MM.1S (cell line): ENCODE results near the gene TTPAL.

Experiments used
- DNase-seq: peaks from one replicate; pipeline ENCODE4 v3.0.0-alpha.2; 2015
- H2AFZ ChIP-seq: fragments of 300-600 bp; sonication (generic); 2 replicates; pipeline ENCODE4 v1.6.0; 2016; ENCODE audit warnings: antibody characterized with exemption, low read length
- H3F3A ChIP-seq: fragments of 300-600 bp; sonication (generic); 2 replicates; pipeline ENCODE4 v1.6.1; 2016; ENCODE audit warnings: mild to moderate bottlenecking, antibody characterized with exemption, low read length, moderate library complexity, mixed read lengths; ENCODE audit not compliant: insufficient read depth
- H3K27ac ChIP-seq: fragments of 300-600 bp; sonication (generic); 2 replicates; pipeline ENCODE4 v1.5.1; 2016; ENCODE audit warnings: mild to moderate bottlenecking, low read length
- H3K27me3 ChIP-seq: fragments of 300-600 bp; sonication (generic); replicated peaks from 2 replicates; pipeline ENCODE4 v1.6.0; 2016; ENCODE audit warnings: low read length; ENCODE audit not compliant: insufficient read depth
- H3K36me3 ChIP-seq: fragments of 300-600 bp; sonication (generic); replicated peaks from 2 replicates; pipeline ENCODE4 v1.6.1; 2016; ENCODE audit warnings: mild to moderate bottlenecking, low read length, mixed read lengths; ENCODE audit not compliant: insufficient read depth
- H3K4me1 ChIP-seq: fragments of 300-600 bp; sonication (generic); 2 replicates; pipeline ENCODE4 v1.6.1; 2016; ENCODE audit warnings: low read length, mixed read lengths
- H3K4me2 ChIP-seq: fragments of 300-600 bp; sonication (generic); 2 replicates; pipeline ENCODE4 v1.6.0; 2016; ENCODE audit warnings: low read depth, low read length
- H3K4me3 ChIP-seq: fragments of 300-600 bp; sonication (generic); 2 replicates; pipeline ENCODE4 v1.5.1; 2016; ENCODE audit warnings: low read length, mixed read lengths
- H3K79me2 ChIP-seq: fragments of 300-600 bp; sonication (generic); 2 replicates; pipeline ENCODE4 v1.6.1; 2016; ENCODE audit warnings: mixed run types, low read length, mixed read lengths
- H3K9ac ChIP-seq: fragments of 300-600 bp; sonication (generic); 2 replicates; pipeline ENCODE4 v1.6.1; 2016; ENCODE audit warnings: low read length, mixed read lengths
- H3K9me2 ChIP-seq: fragments of 300-600 bp; sonication (generic); replicated peaks from 2 replicates; pipeline ENCODE4 v1.6.1; 2016; ENCODE audit warnings: mild to moderate bottlenecking, low read length, mixed read lengths; ENCODE audit not compliant: insufficient read depth
- H3K9me3 ChIP-seq: fragments of 300-600 bp; sonication (generic); replicated peaks from 2 replicates; pipeline ENCODE4 v1.6.1; 2016; ENCODE audit warnings: mild to moderate bottlenecking, low read length, mixed read lengths; ENCODE audit not compliant: insufficient read depth
- H4K20me1 ChIP-seq: fragments of 300-600 bp; sonication (generic); 2 replicates; pipeline ENCODE4 v1.6.1; 2016; ENCODE audit warnings: mild to moderate bottlenecking, low read length, moderate library complexity, mixed read lengths; ENCODE audit not compliant: insufficient read depth
- EZH2 ChIP-seq: fragments of 300-600 bp; sonication (generic); optimal IDR thresholded peaks from 2 replicates; pipeline ENCODE3; 2017; ENCODE audit warnings: low read depth, mild to moderate bottlenecking, antibody characterized with exemption, low read length, mixed read lengths
- EZH2phosphoT487 ChIP-seq: fragments of 300-600 bp; sonication (generic); IDR thresholded peaks from 2 replicates; pipeline ENCODE4 v1.6.1; 2018; ENCODE audit warnings: antibody characterized with exemption, low read length
- TF ChIP-seq, protein P1 (sequence below): fragments of 300-600 bp; sonication (generic); IDR thresholded peaks from 2 replicates; pipeline ENCODE4 v1.5.1; 2016; ENCODE audit warnings: antibody characterized with exemption, low read length, mixed read lengths

The TTPAL gene

GRCh38 chr20:44485078-44485829 lies 9.6 kb downstream of the TTPAL start:
- no peak overlapping the region for H3K27ac ChIP-seq
- no peaks in the 10 kb centered on the region for H3K9me3 ChIP-seq
- H3K4me1 ChIP-seq = peaks cover 14% of the 10 kb centered on the region
- no peak overlapping the region for H3K4me2 ChIP-seq
- peaks cover 9% of the 10 kb centered on the region for H3F3A ChIP-seq
- no peak overlapping the region for H3K9ac ChIP-seq
- no peaks in the 10 kb centered on the region for H3K9me2 ChIP-seq
- H4K20me1 ChIP-seq = no peaks in the 10 kb centered on the region
- no peaks in the 10 kb centered on the region for H3K27me3 ChIP-seq
- no peak for DNase-seq
- H3K4me3 ChIP-seq = no peak overlapping the region
- no peaks in the 10 kb centered on the region for H3K79me2 ChIP-seq
- no peak for TF ChIP-seq EZH2phosphoT487
- TF ChIP-seq EZH2 = no peak
- TF ChIP-seq, protein P1, sequence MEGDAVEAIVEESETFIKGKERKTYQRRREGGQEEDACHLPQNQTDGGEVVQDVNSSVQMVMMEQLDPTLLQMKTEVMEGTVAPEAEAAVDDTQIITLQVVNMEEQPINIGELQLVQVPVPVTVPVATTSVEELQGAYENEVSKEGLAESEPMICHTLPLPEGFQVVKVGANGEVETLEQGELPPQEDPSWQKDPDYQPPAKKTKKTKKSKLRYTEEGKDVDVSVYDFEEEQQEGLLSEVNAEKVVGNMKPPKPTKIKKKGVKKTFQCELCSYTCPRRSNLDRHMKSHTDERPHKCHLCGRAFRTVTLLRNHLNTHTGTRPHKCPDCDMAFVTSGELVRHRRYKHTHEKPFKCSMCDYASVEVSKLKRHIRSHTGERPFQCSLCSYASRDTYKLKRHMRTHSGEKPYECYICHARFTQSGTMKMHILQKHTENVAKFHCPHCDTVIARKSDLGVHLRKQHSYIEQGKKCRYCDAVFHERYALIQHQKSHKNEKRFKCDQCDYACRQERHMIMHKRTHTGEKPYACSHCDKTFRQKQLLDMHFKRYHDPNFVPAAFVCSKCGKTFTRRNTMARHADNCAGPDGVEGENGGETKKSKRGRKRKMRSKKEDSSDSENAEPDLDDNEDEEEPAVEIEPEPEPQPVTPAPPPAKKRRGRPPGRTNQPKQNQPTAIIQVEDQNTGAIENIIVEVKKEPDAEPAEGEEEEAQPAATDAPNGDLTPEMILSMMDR = no peak
- H3K36me3 ChIP-seq = no peaks in the 10 kb centered on the region
- H2AFZ ChIP-seq = no peak overlapping the region

DNA sequence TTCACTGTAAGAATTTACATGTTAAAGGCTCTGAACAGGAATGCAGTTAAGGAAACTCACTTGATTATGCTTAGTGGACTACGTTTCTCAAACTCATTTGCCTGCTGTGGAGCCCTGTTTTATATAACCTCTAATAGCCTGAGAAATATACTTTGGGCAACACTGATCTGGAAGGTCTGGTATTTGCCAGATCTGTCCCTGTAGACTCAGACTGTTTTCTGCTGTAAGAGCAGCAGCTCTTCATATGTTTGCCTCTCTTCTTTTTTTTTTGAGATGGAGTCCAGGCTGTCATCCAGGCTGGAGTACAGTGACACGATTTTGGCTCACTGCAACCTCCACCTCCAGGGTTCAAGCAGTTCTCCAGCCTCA lies 10.1 kb downstream of the TTPAL start:
- DNase-seq = no peak
- H3K9me2 ChIP-seq = no peaks in the 10 kb centered on the region
- H3K9me3 ChIP-seq = no peaks in the 10 kb centered on the region
- no peaks in the 10 kb centered on the region for H3K36me3 ChIP-seq
- H3K9ac ChIP-seq = no peak overlapping the region
- H3K4me3 ChIP-seq = no peak overlapping the region
- H3K27ac ChIP-seq = no peak overlapping the region
- no peaks in the 10 kb centered on the region for H3K79me2 ChIP-seq
- H3F3A ChIP-seq = peaks cover 13% of the 10 kb centered on the region
- TF ChIP-seq, protein P1 = no peak
- TF ChIP-seq EZH2 (no peak), EZH2phosphoT487 (no peak)
- H3K4me1 ChIP-seq = peaks cover 19% of the 10 kb centered on the region
- no peaks in the 10 kb centered on the region for H3K27me3 ChIP-seq
- no peak overlapping the region for H3K4me2 ChIP-seq
- no peaks in the 10 kb centered on the region for H4K20me1 ChIP-seq
- no peak overlapping the region for H2AFZ ChIP-seq

DNA sequence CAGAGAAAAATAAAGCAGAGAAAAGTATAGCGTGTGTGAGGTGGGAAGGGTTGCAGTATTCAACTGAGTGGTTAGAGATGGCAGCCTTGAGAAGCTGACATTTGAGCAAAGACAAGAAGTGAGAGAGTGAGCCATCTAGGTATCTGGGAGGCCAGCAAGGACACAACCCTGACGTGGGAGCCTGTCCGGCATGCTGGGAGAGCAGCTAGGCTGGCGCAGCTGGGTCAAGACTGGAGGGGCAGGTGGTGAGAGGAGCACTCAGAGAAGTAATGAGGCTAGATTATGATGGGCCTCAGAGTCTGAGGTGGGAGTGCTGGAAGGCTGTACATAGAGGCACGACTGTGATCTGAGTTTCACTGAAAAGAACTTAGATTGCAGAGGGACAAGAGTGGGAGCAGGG lies 12.9 kb downstream of the TTPAL start:
- TF ChIP-seq EZH2phosphoT487 (no peak), EZH2 (no peak)
- TF ChIP-seq, protein P1 = no peak
- no peaks in the 10 kb centered on the region for H4K20me1 ChIP-seq
- no peak overlapping the region for H3K27ac ChIP-seq
- no peak overlapping the region for H3K9ac ChIP-seq
- H3K4me3 ChIP-seq = no peak overlapping the region
- H3K27me3 ChIP-seq = no peaks in the 10 kb centered on the region
- H3K9me2 ChIP-seq = no peaks in the 10 kb centered on the region
- no peak overlapping the region for H3K4me2 ChIP-seq
- no peaks in the 10 kb centered on the region for H3K79me2 ChIP-seq
- H3F3A ChIP-seq = peaks cover 13% of the 10 kb centered on the region
- H2AFZ ChIP-seq = no peak overlapping the region
- H3K9me3 ChIP-seq = no peaks in the 10 kb centered on the region
- peaks cover 32% of the 10 kb centered on the region for H3K4me1 ChIP-seq
- no peaks in the 10 kb centered on the region for H3K36me3 ChIP-seq
- no peak for DNase-seq
